Stimulated activated CD4-positive, alpha-beta T cell treated with anti-CD3 and anti-CD28 coated beads, TNF-alpha, amount 100 ng/mL, for 48 hours (primary cell): ENCODE results near the gene RIMBP2.
"Not testable (repeated sequence)": the region's sequence is repeated elsewhere in the genome, so short reads cannot be mapped to it uniquely, and the experiment has no call there.

ENCODE experiments used
- DNase-seq, 3 donors: peaks; one replicate each; pipeline ENCODE4 v3.0.0-alpha.2; 2020; ENCODE audit warnings: low read depth in 3 of 3

Gene RIMBP2, protein sequence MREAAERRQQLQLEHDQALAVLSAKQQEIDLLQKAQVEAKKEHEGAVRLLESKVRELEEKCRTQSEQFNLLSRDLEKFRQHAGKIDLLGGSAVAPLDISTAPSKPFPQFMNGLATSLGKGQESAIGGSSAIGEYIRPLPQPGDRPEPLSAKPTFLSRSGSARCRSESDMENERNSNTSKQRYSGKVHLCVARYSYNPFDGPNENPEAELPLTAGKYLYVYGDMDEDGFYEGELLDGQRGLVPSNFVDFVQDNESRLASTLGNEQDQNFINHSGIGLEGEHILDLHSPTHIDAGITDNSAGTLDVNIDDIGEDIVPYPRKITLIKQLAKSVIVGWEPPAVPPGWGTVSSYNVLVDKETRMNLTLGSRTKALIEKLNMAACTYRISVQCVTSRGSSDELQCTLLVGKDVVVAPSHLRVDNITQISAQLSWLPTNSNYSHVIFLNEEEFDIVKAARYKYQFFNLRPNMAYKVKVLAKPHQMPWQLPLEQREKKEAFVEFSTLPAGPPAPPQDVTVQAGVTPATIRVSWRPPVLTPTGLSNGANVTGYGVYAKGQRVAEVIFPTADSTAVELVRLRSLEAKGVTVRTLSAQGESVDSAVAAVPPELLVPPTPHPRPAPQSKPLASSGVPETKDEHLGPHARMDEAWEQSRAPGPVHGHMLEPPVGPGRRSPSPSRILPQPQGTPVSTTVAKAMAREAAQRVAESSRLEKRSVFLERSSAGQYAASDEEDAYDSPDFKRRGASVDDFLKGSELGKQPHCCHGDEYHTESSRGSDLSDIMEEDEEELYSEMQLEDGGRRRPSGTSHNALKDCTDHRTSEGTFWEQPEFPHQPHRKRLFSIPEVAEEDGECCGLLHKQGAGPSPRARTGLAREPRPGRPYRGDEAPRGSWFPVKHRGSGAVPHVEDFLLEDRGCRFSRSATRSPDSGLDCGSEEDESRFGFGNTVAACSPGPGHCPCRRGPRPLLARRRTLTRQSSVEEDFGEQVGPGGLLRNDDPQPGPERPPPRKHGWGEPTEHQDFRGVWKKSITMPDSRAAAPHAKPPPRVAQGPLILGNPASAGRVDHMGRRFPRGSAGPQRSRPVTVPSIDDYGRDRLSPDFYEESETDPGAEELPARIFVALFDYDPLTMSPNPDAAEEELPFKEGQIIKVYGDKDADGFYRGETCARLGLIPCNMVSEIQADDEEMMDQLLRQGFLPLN (N-terminal part only)

DNA sequence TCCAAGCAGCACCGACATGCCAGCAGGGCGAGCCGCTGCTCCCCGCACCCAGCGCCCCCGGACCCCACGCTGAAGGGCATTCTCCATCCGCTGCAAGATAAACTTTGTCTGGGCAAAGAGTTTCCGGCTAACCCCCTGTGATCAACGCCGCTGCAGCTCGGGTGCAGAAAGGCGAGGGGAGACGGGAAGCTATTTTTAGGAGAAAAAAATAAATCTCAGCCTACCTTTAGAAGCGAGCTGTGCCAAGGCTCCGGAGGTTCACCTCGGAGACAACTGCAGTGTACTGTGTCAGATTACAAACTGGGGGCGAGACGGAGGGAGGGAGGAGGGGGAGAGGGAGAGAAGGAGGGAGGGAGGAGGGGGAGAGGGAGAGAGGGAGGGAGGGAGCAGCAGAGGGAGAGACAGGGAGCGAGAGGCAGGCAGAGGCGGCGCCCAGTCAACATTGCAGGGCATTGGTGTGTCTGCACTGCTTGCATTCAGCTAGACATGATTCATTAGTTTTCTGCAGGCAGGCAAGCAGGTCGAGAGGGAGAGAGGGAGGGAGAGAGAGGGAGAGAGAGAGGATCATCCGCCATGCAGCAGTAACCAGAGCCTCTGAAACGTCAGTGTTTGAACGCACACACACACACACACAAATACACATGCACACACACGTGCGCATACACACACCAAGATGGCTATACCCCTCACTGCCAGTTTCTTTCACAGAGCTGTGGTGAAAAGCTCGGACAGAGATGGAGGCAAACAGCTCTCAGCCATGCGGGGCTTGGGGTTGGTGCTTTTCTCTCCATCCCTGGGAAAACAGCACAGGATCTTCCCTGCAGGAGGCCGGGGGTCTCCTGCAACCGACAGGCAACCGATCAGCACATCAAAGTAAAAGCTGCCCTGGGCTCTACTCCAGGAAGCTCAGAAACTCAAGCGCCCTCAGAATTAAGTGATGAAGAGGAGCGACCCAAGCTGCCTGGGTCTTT is at the start of gene RIMBP2:
TSS of gene RIMBP2 (minus strand) at position 302 of the 971 bp plus-strand sequence. CDS start 237,286 bp downstream, outside the sequence.
- no peak for DNase-seq

DNA sequence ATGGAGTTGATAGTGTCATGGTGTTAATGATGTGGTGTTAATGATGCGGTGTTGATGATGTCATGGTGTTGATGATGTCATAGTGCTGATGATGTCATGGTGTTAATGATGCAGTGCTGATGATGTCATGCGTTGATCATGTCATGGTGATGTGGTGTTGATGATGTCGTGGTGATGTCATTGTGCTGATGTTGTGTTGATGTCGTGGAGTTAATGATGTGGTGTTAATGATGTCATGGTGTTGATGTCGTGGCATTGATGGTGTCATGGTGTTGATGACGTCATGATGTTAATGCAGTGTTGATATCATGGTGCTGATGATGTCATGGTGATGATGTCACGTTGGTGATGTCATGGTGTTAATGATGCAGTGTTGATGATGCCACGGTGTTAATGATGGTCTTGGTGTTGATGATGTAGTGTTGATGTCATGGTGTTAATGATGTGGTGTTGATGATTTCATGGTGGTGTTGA is 49.1 kb upstream of the RIMBP2 start:
- no peak for DNase-seq

DNA sequence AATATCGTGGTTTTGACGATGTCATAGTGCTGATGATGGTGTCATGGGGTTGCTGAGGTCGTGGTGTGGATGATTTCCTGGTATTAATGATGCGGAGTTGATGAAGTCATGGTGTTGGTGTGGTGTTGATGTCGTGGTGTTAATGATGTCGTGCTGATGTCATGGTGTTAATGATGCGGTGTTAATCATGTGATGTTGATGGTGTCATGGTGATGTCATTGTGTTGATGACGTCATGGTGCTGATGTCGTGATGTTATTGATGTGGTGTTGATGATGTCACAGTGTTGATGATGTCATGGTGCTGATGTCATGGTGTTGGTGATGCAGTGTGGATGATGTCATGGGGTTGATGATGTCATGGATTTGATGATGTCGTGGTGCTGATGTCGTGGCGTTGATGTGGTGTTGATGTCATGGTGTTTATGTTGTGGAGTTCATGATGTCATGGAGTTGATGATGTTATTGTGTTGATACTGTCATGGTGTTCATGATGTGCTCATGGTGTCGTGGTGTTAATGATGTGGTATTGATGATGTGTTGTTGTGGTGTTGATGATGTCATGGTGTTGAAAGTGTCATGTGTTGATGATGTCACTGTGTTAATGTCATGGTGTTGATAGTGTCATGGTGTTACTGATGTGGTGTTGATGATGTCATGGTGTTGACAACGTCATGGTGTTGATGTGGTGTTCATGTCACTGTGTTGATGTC is 48.5 kb upstream of the RIMBP2 start:
- peak in 1 of 3 donors; percentile 16 for DNase-seq

DNA sequence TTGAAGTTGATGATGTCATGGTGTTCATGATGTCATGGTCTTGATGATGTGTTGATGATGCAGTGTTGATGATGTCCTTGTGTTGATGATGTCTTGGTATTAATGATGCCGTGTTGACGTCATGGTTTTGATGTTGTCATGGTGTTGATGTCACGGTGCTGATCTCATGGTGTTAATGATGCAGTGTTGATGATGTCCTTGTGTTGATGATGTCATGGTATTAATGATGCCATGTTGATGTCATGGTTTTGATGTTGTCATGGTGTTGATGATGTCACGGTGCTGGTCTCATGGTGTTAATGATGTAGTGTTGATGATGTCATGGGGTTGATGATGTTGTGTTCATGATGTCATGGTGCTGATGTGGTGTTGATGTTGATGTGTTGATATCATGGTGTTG is 48.0 kb upstream of the RIMBP2 start:
- DNase-seq = no peak

DNA sequence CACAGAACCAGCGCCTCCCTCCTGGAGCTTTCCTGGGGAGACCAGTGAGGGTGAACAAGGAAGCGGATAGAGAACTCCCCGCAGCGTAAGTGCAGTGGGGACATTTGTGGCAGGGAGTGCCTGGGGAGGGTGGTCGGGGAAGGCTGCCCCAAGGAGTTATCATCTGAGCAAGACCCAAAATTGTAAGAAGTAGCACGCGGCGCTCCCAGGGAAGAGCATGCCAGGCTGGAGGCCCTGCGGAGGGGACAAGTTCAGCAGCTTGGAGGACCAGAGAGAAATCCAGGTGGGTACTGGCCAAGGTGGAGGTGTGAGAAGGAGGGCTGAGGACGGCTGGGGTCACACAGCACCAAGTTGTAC is 46.2 kb upstream of the RIMBP2 start:
- DNase-seq = no peak

DNA sequence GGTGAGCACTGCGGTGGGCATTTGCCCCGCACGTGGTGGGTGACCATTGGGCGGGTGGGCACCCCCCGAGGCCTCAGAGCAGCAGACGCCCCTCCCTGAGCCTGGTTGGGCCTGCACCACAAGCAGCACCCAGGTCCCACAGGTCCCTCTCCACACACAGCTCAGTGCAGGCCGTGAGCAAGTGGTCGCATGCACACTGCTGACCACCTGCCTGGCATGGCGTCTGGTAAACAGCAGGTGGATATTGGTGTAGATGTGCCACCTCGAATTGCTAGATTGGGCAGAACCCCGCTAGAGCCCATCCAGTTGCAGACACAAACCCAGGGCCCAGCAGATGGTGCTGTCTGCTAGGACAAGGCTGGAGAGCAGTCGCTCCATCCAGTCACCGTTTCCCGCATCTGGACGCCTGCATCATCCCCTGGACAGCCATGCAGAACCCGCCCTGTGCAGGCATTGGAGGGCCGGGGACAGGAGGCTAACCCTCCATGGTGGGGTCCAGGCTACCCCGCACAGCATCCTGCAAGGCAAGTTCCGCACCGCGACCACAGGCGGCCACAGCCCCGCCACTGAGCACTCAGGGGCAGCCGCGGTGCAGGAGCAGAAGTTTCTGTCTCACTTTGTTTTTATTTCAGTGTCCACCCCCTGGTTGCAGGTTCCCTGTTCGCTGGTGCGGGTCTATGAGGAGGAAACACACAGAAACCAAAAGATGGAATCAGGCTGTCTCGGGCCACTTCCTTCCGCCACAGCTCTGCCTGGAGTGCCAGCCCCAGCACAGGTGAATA is 45.6 kb upstream of the RIMBP2 start:
- DNase-seq = peak; percentile 46 to 63 (median 52)

DNA sequence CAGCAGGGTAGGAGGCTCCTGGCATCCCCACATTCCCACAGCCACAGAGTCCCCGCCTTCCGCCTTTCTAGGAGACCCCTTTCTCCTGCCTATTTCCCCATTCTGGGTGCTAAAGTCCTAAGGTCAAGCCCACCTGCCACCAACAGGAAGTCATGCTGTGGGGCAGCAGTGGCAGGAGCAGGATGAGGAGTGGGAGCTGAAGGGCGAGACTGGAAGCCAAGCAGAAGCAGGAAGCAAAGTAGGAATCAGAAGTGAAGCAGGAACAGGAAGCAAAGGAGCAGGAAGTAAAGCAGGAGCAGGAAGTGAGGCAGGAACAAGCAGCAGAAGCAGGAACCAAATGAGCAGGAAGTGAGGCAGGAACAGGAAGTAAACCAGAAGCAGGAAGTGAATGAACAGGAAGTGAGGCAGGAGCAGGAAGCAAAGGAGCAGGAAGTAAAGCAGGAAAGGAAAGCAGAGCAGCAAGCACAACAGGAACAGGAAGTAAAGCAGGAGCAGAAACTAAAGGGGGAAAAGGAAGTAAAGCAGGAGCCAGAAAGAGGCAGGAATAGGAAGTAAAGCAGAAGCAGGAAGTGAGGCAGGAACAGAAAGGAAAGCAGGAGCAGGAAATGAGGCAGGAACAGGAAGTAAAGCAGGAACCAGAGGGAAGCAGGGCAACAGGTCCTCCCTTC is 38.3 kb upstream of the RIMBP2 start:
- no peak for DNase-seq

DNA sequence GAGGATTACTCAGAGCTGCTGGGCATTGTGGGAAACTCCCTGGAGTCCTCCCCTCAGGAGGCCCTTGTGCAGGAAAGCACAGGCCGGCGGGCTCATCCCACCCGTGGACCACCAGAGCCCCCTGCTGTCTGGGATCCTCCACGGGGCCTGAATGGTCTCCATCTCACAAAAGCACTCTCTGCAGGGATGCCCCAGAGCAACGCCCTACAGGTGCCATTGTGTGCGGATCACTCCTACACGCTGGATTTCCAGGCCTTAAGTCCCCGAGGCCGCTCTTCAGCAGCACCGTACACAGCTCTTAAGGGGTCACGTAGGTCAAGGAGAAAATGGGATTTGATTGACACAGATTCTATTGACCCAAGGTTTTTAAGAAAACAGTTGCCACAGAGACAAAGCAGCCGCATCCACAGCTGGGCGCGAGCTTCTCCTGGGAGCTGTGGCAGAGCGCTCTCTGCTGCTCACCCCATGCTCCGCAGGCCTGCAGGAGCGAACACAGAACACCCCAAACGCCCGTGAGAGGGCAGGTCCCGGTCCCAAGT is 36.7 kb upstream of the RIMBP2 start:
- no peak for DNase-seq

DNA sequence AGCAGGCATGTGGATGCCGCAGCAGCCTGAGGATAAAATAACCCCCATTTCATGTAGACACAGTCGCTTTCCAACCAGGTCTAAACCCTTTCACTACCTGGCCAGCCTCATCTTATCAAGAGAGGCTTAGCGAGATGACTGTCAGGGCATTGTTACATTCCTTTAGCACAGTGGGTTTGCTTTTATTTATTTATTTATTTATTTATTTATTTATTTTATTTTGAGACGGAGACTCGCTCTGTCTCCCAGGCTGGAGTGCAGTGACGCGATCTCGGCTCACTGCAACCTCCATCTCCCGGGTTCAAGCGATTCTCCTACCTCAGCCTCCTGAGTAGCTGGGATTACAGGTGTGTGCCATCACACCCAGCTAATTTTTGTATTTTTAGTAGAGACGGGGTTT is 35.9 kb upstream of the RIMBP2 start:
- DNase-seq = not testable (repeated sequence)

DNA sequence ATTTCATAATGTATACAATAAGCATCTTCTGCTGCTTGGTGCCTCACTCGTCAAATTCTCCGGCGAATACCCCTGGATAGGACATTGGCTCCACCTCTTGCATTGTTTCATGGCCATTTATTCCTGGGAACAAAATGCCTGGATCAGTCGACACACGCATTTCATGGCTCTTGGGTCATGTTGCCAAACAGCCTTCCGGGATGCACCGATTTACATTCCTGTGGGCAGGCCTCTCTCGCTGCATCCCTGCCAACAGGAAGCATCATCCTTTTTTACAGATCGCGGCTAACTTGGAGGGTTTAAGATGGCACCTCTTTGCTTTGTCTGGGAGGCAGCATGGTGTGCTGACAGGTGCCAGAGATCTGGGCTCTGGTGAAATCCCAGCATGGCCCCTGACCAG is 32.7 kb upstream of the RIMBP2 start:
- DNase-seq = no peak

DNA sequence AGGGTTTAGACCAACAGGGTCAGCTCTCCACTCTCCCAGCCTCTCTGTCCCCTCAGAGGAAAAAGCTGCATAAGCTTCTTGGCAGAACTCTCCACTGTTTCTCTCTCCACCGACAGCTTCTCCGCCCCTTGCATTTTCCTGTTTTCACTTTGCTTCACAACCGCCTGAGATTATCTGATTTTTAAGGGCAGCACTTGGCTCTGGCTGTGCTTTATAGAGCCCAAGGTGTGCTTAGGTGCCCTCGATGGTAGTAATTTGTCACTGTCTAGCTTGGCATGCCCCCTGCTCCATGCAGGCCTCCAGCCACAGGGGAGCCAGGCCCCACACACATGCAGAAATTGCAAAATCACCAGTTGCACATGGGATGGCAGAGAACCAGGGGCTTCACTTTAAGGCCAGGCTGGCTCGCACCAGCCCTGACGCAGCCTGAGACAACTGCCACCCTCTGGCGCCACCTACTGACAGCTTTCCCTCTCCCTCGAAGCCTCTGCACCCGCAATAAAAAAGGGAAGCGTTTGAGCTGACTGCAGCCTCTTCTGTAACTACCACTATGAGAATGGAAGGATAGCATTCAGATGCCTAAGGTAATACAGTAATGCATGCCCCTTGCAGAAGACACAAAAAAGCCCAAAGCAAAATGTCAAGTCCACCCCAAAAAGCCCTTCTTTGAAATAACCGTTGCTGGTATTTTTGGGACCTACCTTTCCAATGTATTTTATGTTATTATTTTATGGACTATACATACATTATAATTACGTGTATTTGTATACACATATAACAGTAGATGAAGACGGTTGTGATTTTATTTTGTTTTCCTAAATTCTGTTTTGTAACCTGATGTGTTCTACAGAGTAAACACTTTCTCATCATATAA is 32.0 kb upstream of the RIMBP2 start:
- DNase-seq = peak; percentile 48 to 78 (median 62)

DNA sequence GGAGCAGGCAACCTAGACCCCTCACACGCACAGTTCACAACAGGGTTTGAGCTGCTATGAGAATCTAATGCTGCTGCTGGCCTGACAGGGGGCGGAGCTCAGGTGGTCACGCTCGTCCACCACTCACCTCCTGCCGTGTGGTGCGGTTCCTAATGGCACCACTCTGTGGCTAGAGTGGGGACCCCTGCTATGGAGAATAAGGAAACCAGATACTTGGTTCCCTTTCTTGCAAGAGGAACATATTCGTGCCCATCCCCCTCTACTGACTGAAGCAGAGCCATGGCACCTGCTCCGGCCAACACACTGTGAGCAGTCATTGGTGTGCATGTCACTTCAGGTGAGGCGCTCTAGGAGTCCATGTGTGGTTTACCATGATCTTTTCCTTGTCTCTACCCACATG is 30.4 kb upstream of the RIMBP2 start:
- no peak for DNase-seq

DNA sequence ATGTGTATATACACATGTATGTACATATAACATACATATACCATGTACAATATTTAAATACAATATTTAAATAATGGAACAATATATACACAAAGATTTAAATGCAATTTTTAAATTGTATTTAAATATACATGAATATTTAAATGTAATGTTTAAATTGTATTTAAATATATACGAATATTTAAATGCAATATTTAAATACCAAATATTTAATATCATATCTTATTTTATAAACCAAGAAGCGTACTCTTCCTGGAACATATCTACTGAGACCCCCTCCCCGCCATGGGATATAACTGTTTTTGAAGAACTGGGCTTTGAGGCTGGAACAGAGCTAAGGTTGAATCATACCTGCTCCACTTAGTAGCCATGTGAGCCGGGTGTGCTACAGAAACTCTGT is 29.8 kb upstream of the RIMBP2 start:
- DNase-seq = no peak

DNA sequence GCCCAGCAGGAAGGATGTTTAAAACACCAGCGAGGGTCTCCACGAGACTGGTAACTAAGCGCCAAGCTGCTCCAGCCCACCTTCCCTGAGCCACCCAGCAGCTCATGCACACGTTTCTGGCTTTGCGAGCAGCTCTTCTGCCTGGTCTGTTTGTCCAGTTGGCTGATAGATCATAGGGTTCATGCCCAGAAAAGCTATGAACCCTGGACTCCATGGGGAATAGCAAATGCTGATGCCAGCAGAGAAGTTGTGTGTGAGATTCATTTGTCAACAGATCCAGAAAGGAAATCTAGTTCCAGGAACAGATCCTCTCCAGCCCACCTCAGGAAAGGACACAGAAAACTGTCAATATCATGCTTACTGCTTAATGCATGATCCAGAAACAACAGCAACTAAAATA is 28.2 kb upstream of the RIMBP2 start:
- DNase-seq = no peak

DNA sequence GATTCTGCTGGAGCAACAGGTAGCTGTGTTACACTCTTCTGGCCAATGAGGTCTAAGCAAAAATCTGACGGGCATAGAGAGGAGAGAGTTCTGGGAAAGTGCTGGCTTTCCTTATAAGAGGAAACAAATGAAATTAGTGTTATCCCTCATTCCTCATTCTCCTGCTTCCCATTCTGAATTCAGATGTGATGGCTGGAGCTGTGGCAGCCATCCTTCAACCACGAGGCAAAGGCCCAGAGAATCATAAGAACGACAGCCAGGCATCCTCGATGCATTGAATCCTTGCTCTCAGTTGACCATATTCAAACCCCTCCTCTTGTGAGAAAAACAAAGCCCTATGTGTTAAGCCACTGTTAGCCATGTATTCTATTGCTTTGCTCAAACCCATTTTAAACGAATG is 27.5 kb upstream of the RIMBP2 start:
- DNase-seq = no peak

DNA sequence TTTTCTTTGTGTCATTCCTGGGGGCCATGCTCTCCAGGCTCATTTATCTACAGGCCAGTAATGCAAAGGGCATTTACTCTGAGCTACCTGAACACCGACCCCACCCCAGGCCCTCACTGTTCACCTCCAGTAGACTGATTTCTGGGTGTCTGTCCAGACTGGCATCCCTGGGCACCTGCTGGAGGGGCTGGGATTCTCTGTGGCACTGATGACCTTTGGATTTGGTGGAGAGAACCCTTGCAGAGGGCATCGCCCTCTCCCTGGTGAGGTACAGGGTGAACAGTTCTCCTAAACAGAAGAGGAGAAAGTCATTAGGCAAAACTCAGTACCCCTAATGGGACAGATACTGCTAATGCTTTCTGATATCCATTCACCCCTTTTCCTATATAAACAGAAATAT is 27.1 kb upstream of the RIMBP2 start:
- DNase-seq = no peak

DNA sequence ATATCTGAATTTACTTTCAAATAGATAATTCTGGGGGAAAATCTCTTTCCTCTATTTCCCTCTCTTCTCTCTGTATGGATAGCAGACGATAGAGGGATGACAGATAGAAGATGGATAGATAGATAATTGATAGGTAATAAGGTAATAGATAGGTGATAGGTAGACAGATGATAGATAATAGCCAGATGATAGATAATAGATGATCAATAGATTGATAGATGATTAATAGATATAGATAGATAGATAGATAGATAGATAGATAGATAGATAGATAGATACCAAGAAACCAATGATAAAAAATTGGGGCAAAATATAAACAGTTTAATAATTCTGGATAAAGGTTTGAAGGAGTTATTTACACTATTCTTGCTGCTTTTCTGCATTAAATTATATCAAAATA is 26.6 kb upstream of the RIMBP2 start:
- no peak for DNase-seq

DNA sequence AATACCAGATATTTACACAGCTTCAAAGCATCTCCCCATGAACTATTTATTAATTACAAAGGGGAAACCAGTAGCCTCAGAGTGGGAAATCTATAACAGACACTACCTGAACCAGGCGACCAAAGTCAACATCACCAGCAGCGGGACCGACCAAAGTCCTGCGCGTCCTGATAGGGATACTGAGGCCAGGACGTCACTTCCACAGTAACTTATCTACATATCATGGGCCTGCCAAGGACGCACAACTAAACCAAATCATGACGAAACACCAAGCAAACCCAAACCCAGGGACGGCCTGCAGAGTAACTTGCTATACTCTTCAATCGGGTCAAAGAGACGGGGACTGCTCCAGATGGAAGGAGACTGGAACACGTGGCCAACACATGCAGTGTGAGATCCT is 26.0 kb upstream of the RIMBP2 start:
- DNase-seq = no peak
